Heart left ventricle (tissue), 13 donors: ENCODE measurements around the gene GYS1.
"Not testable (repeated sequence)": the region's sequence is repeated elsewhere in the genome, so short reads cannot be mapped to it uniquely, and the experiment has no call there.

Source experiments
- POLR2A ChIP-seq, 2 donors: fragments of 450-650 bp; IDR thresholded peaks; one replicate each; pipeline ENCODE4 v1.6.1; 2017; ENCODE audit warnings: antibody characterized with exemption in 2 of 2, mild to moderate bottlenecking in 2 of 2, moderate library complexity in 2 of 2
- TF ChIP-seq, protein P1 (sequence below), 12 donors: fragments of 200-600 bp; sonication (generic) in 4 of 12; IDR thresholded peaks; one replicate each; pipeline versions ENCODE4 v1.5.0 to v1.8.0; 2018 to 2022; ENCODE audit warnings: antibody characterized with exemption in 12 of 12, mild to moderate bottlenecking in 5 of 12
- donor health status: ischemic (EF 13 %, LVEDD 7.1; RV severe dilation, severe dysfunction).
- donor health status: DM: no; HTN: yes; CAD: no.
- donor health status: DM: no; HTN: no; CAD: no.
- donor health status: ischemic (EF 25% LVEDD 6.9; RV normal size, moderate dysfunction).
- donor health status: ischemic (EF 25% LVEDD 5.7; RV mildly dilated, moderate dysfunction).
- donor health status: ischemic (EF 35%, LVEDD 5.7; RV mildly dilated, moderate dysfunction).
- donor health status: nonischemic (EF 11% LVEDD 7.7; RV severe dilation, severe dysfunction).
- donor health status: DM: yes; HTN: yes; CAD: no.
- donor health status: PGD.
- donor health status: ischemic (EF 29% LVEDD 5.4; RV normal size, mild dysfunction).
- donor health status: nonischemic (EF 23%, LVEDD 6.1; RV moderate dilation, normal function).

DNA sequence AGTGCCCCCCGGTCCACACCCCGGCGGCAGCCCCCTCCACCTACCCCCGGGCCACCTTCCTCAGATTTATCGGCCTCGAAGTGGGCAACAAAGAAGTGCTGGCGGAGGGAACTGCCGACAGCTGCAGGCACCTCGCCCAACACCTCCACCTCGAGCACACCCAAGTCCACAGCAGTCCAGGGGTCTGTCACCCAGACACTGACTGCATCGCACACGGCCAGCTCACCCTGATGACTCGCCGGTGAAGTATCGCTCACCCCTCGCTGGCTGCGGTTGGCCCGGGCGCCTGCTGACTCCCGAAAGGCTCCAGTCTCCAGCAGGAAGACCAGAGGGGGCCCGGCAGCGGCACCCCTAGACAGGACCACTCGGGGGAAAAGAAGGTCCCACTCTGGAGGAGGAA, 32.5 kb upstream of the GYS1 start:
- TF ChIP-seq, protein P1, sequence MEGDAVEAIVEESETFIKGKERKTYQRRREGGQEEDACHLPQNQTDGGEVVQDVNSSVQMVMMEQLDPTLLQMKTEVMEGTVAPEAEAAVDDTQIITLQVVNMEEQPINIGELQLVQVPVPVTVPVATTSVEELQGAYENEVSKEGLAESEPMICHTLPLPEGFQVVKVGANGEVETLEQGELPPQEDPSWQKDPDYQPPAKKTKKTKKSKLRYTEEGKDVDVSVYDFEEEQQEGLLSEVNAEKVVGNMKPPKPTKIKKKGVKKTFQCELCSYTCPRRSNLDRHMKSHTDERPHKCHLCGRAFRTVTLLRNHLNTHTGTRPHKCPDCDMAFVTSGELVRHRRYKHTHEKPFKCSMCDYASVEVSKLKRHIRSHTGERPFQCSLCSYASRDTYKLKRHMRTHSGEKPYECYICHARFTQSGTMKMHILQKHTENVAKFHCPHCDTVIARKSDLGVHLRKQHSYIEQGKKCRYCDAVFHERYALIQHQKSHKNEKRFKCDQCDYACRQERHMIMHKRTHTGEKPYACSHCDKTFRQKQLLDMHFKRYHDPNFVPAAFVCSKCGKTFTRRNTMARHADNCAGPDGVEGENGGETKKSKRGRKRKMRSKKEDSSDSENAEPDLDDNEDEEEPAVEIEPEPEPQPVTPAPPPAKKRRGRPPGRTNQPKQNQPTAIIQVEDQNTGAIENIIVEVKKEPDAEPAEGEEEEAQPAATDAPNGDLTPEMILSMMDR (IDR thresholded peaks at IDR 0.05), result not testable (repeated sequence)
- TF ChIP-seq POLR2A (IDR thresholded peaks at IDR 0.05), result not testable (repeated sequence)
